ENCODE results near the gene ICA1.
A peak's percentile ranks its signal among the peaks of the same experiment; 100 is the strongest.

DNA sequence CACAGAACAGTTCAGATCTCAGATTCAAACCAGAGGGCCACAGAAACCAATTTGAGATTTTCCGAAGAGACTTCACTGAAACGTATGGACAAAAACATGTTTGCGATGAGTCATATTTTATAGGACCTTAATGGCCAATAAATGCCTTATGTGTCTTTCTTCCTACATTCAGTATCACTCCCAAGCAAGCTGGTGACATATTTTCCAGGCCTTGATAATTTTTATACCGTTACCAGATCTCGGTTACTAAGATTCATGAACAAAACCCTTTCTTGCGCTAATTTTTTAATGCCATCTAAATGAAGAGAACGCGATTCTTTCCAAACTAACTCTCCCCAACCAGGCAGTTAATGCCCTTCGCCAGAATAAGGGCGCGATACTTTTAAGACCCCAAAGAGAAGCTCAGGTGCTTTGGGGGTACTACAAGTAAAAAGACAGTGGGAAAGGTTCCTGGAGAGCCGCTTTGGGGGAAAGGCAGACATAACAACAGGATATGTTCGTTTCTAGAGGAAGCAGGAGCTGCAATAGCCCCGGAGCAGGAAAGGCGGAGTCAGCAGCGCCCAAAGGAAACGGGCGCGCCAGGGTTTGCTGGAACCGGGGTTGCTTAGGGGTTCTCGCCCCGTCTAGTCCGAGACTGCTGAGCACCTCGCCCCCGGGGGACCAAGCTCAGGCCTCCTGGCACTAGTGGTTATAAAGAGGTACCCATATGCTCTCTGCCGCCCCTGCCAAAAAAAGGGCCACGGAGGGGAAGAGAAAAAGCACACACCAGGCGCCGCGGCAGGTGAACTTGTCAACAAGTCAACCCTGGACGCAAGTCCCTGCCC lies 884 bp downstream of the ICA1 start:
- TF ChIP-seq, protein P1, sequence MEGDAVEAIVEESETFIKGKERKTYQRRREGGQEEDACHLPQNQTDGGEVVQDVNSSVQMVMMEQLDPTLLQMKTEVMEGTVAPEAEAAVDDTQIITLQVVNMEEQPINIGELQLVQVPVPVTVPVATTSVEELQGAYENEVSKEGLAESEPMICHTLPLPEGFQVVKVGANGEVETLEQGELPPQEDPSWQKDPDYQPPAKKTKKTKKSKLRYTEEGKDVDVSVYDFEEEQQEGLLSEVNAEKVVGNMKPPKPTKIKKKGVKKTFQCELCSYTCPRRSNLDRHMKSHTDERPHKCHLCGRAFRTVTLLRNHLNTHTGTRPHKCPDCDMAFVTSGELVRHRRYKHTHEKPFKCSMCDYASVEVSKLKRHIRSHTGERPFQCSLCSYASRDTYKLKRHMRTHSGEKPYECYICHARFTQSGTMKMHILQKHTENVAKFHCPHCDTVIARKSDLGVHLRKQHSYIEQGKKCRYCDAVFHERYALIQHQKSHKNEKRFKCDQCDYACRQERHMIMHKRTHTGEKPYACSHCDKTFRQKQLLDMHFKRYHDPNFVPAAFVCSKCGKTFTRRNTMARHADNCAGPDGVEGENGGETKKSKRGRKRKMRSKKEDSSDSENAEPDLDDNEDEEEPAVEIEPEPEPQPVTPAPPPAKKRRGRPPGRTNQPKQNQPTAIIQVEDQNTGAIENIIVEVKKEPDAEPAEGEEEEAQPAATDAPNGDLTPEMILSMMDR (IDR thresholded peaks at IDR 0.05) = no peak
- TF ChIP-seq POLR2AphosphoS5 (IDR thresholded peaks at IDR 0.05) = no peak
- TF ChIP-seq EP300 (IDR thresholded peaks at IDR 0.05) = no peak
- peak in 1 of 2 donors; percentile 27 for TF ChIP-seq POLR2A (IDR thresholded peaks at IDR 0.05)

All from sigmoid colon (tissue), 4 donors.